SIG-M5 (cell line): Measurements from ENCODE around the gene ZNF423.
"Not testable (repeated sequence)": the region's sequence is repeated elsewhere in the genome, so short reads cannot be mapped to it uniquely, and the experiment has no call there.

Source experiments
- DNase-seq: peaks from one replicate; lab custom pipeline; 2025; lab: John Stamatoyannopoulos, UW

ZNF423 gene

GRCh38 chr16:49696414-49697101 lies 159.4 kb downstream of the ZNF423 start:
- DNase-seq: no peak

- no peak for DNase-seq
Measured at GRCh38 chr16:49695782-49696413, 160.0 kb downstream of the ZNF423 start.

- DNase-seq: no peak
Measured at GRCh38 chr16:49693445-49693844, 162.5 kb downstream of the ZNF423 start.

GRCh38 chr16:49690778-49691177 lies 165.1 kb downstream of the ZNF423 start:
- no peak for DNase-seq

GRCh38 chr16:49688036-49688697 lies 167.7 kb downstream of the ZNF423 start:
- no peak for DNase-seq

- DNase-seq: no peak
Measured at GRCh38 chr16:49687476-49688002, 168.4 kb downstream of the ZNF423 start.

GRCh38 chr16:49684696-49685095 lies 171.2 kb downstream of the ZNF423 start:
- DNase-seq: no peak

GRCh38 chr16:49682577-49683165 lies 173.2 kb downstream of the ZNF423 start:
- DNase-seq: no peak

- no peak for DNase-seq
Measured at GRCh38 chr16:49681217-49681883, 174.6 kb downstream of the ZNF423 start.

GRCh38 chr16:49679095-49679494 lies 176.8 kb downstream of the ZNF423 start:
- no peak for DNase-seq

GRCh38 chr16:49677661-49678060 lies 178.3 kb downstream of the ZNF423 start:
- DNase-seq: not testable (repeated sequence)

- DNase-seq: no peak
Measured at GRCh38 chr16:49675413-49675812, 180.5 kb downstream of the ZNF423 start.

- DNase-seq: no peak
Measured at GRCh38 chr16:49674990-49675389, 180.9 kb downstream of the ZNF423 start.

GRCh38 chr16:49674351-49674851 lies 181.5 kb downstream of the ZNF423 start:
- no peak for DNase-seq

GRCh38 chr16:49673442-49673841 lies 182.5 kb downstream of the ZNF423 start:
- DNase-seq: no peak

- DNase-seq: no peak
Measured at GRCh38 chr16:49672753-49673152, 183.2 kb downstream of the ZNF423 start.

- DNase-seq: no peak
Measured at GRCh38 chr16:49671333-49671732, 184.6 kb downstream of the ZNF423 start.

GRCh38 chr16:49670627-49671026 lies 185.3 kb downstream of the ZNF423 start:
- DNase-seq: no peak

- DNase-seq: no peak
Measured at GRCh38 chr16:49665482-49666230, 190.3 kb downstream of the ZNF423 start.

GRCh38 chr16:49664221-49665215 lies 191.4 kb downstream of the ZNF423 start:
- no peak for DNase-seq
